Naive thymus-derived CD8-positive, alpha-beta T cell (primary cell): ENCODE measurements around the gene PREX1. TPM values are rescaled to one million over a fixed set of nuclear protein-coding genes. Genes with fewer than 3 reads are reported as not detected.

Experiments used
- ATAC-seq, 2 donors: fragments of 150-1000 bp; cut with Tn5 transposase in 1 of 2; sonication (Bioruptor Pico), chemical (Tn5 transposase) in 1 of 2; 1 replicate in 1 of 2; 2 replicates in 1 of 2; pipeline ENCODE4 v1.10.0; 2021; ENCODE audit warnings: mild to moderate bottlenecking in 2 of 2, moderate library complexity in 2 of 2
- POLR2A ChIA-PET: fragments of 350-600 bp; sonication (Branson Sonifier 250); formaldehyde crosslinking; loops from one replicate; lab custom pipeline; 2021; ENCODE audit warnings: antibody characterized with exemption; lab: Charles Lee
- DNase-seq, 10 donors: peaks; one replicate each; pipeline versions ENCODE4 v3.0.0 to v3.0.0-alpha.2; 2020 to 2022
- H3K27ac Mint-ChIP-seq, 10 donors: one replicate each; pipeline ENCODE4 v1.8.0; 2020 to 2022; ENCODE audit warnings: mild to moderate bottlenecking in 10 of 10, mixed read lengths in 10 of 10, moderate library complexity in 4 of 10, inconsistent platforms in 1 of 10
- H3K27me3 Mint-ChIP-seq, 5 donors: one replicate each; pipeline ENCODE4 v1.8.0; 2021 to 2022; ENCODE audit warnings: mixed read lengths in 5 of 5
- H3K36me3 Mint-ChIP-seq, 3 donors: one replicate each; pipeline ENCODE4 v1.8.0; 2020 to 2022; ENCODE audit warnings: mixed read lengths in 3 of 3, mild to moderate bottlenecking in 2 of 3, inconsistent platforms in 1 of 3
- H3K4me1 Mint-ChIP-seq, 4 donors: one replicate each; pipeline ENCODE4 v1.8.0; 2021 to 2022; ENCODE audit warnings: mixed read lengths in 4 of 4
- H3K4me3 Mint-ChIP-seq, 10 donors: one replicate each; pipeline ENCODE4 v1.8.0; 2020 to 2022; ENCODE audit warnings: mild to moderate bottlenecking in 10 of 10, mixed read lengths in 10 of 10, moderate library complexity in 6 of 10, inconsistent platforms in 1 of 10
- H3K9me3 Mint-ChIP-seq, 9 donors: one replicate each; pipeline ENCODE4 v1.8.0; 2020 to 2022; ENCODE audit warnings: mixed read lengths in 9 of 9, mild to moderate bottlenecking in 3 of 9, inconsistent platforms in 1 of 9, moderate library complexity in 1 of 9
- polyA plus RNA-seq, 3 donors: library from polyadenylated mRNA; unstranded; fragments of 300-500 nt; fragmentation: Illumina TruSeq; gene quantifications; one replicate each; pipeline ENCODE4 v1.2.3, GENCODE V29; 2021
- total RNA-seq, 8 experiments: library from RNA in 2 of 8; stranded (reverse) in 2 of 8; gene quantifications; one replicate each; pipeline ENCODE4 v1.2.3 and lab custom pipeline; 2021 to 2026

PREX1 gene
- total and polyA plus RNA-seq, 5 experiments from 2014 or later = 14.4 to 141 (median 38.5) TPM

- ATAC-seq (no peak), DNase-seq (peak in 1 of 10 donors; percentile 19)
- H3K27ac Mint-ChIP-seq = no peak overlapping the region
- peaks cover 0 to 5% (median 1%) of the 10 kb centered on the region in 4 donors for H3K4me1 Mint-ChIP-seq
- H3K36me3 Mint-ChIP-seq = no peaks in the 10 kb centered on the region
- POLR2A ChIA-PET = no interaction called here
- H3K4me3 Mint-ChIP-seq = no peak overlapping the region
- peaks cover 0 to 3% (median 1%) of the 10 kb centered on the region in 5 donors for H3K27me3 Mint-ChIP-seq
- H3K9me3 Mint-ChIP-seq = no peaks in the 10 kb centered on the region
Observed at GRCh38 chr20:48613926-48614325, 213.9 kb downstream of the PREX1 start.

- Mint-ChIP-seq H3K27ac (no peak overlapping the region), H3K9me3 (no peaks in the 10 kb centered on the region)
- POLR2A ChIA-PET = no interaction called here
Observed at GRCh38 chr20:48612335-48612734, 215.5 kb downstream of the PREX1 start.

GRCh38 chr20:48610996-48611395 lies 216.8 kb downstream of the PREX1 start:
- Mint-ChIP-seq H3K9me3 (no peaks in the 10 kb centered on the region), H3K36me3 (no peaks in the 10 kb centered on the region), H3K4me1 (peaks cover 0 to 5% (median 1%) of the 10 kb centered on the region in 4 donors), H3K27me3 (peaks cover 0 to 5% (median 3%) of the 10 kb centered on the region in 5 donors), H3K4me3 (no peak overlapping the region), H3K27ac (no peak overlapping the region)
- no peak for ATAC-seq
- no peak for DNase-seq
- POLR2A ChIA-PET = no interaction called here

More at GRCh38 chr20:48612335-48612734, 215.5 kb downstream of the PREX1 start:
- no peak for ATAC-seq
- DNase-seq = peak in 1 of 10 donors; percentile 9
- H3K36me3 Mint-ChIP-seq = no peaks in the 10 kb centered on the region
- no peak overlapping the region for H3K4me3 Mint-ChIP-seq
- peaks cover 0 to 5% (median 1%) of the 10 kb centered on the region in 4 donors for H3K4me1 Mint-ChIP-seq
- peaks cover 0 to 3% (median 3%) of the 10 kb centered on the region in 5 donors for H3K27me3 Mint-ChIP-seq

GRCh38 chr20:48609491-48609978 lies 218.3 kb downstream of the PREX1 start:
- H3K27me3 Mint-ChIP-seq = peaks cover 0 to 10% (median 6%) of the 10 kb centered on the region in 5 donors
- H3K27ac Mint-ChIP-seq = no peak overlapping the region
- H3K4me3 Mint-ChIP-seq = no peak overlapping the region
- ATAC-seq = no peak
- POLR2A ChIA-PET = no interaction called here
- peaks cover 0 to 5% (median 1%) of the 10 kb centered on the region in 4 donors for H3K4me1 Mint-ChIP-seq
- H3K9me3 Mint-ChIP-seq = no peaks in the 10 kb centered on the region
- no peaks in the 10 kb centered on the region for H3K36me3 Mint-ChIP-seq
- DNase-seq = no peak

- POLR2A ChIA-PET = no interaction called here
- Mint-ChIP-seq H3K4me1 (peaks cover 0 to 5% (median 1%) of the 10 kb centered on the region in 4 donors), H3K36me3 (no peaks in the 10 kb centered on the region), H3K9me3 (no peaks in the 10 kb centered on the region), H3K27me3 (peaks cover 0 to 10% (median 6%) of the 10 kb centered on the region in 5 donors), H3K27ac (no peak overlapping the region), H3K4me3 (no peak overlapping the region)
- ATAC-seq = no peak
- DNase-seq = no peak
Observed at GRCh38 chr20:48608756-48609155, 219.0 kb downstream of the PREX1 start.

- Mint-ChIP-seq H3K4me3 (no peak overlapping the region), H3K27ac (no peak overlapping the region), H3K27me3 (peaks cover 0 to 10% (median 6%) of the 10 kb centered on the region in 5 donors), H3K4me1 (peaks cover 0 to 5% (median 1%) of the 10 kb centered on the region in 4 donors), H3K36me3 (no peaks in the 10 kb centered on the region), H3K9me3 (no peaks in the 10 kb centered on the region)
- POLR2A ChIA-PET = no interaction called here
- peak in 1 of 10 donors; percentile 26 for DNase-seq
- ATAC-seq = no peak
Observed at GRCh38 chr20:48607544-48607865, 220.3 kb downstream of the PREX1 start.

GRCh38 chr20:48606841-48607543 lies 220.8 kb downstream of the PREX1 start:
- H3K27ac Mint-ChIP-seq = peak overlapping the region in 1 of 10 donors; percentile 26
- H3K4me3 Mint-ChIP-seq = no peak overlapping the region
- no peaks in the 10 kb centered on the region for H3K36me3 Mint-ChIP-seq
- ATAC-seq (no peak), DNase-seq (peak in 1 of 10 donors; percentile 16)
- H3K9me3 Mint-ChIP-seq = no peaks in the 10 kb centered on the region
- peaks cover 0 to 5% (median 1%) of the 10 kb centered on the region in 4 donors for H3K4me1 Mint-ChIP-seq
- peaks cover 0 to 10% (median 6%) of the 10 kb centered on the region in 5 donors for H3K27me3 Mint-ChIP-seq
- POLR2A ChIA-PET = no interaction called here

GRCh38 chr20:48606172-48606840 lies 221.5 kb downstream of the PREX1 start:
- no peaks in the 10 kb centered on the region for H3K36me3 Mint-ChIP-seq
- peaks cover 0 to 5% (median 1%) of the 10 kb centered on the region in 4 donors for H3K4me1 Mint-ChIP-seq
- DNase-seq (peak in 1 of 10 donors; percentile 4), ATAC-seq (no peak)
- H3K27ac Mint-ChIP-seq = peak overlapping the region in 1 of 10 donors; percentile 26
- H3K27me3 Mint-ChIP-seq = peaks cover 0 to 10% (median 6%) of the 10 kb centered on the region in 5 donors
- no peak overlapping the region for H3K4me3 Mint-ChIP-seq
- POLR2A ChIA-PET = no interaction called here
- no peaks in the 10 kb centered on the region for H3K9me3 Mint-ChIP-seq

GRCh38 chr20:48605364-48606171 lies 222.2 kb downstream of the PREX1 start:
- ATAC-seq = no peak
- H3K4me1 Mint-ChIP-seq = no peaks in the 10 kb centered on the region
- H3K4me3 Mint-ChIP-seq = no peak overlapping the region
- no peaks in the 10 kb centered on the region for H3K9me3 Mint-ChIP-seq
- no peak overlapping the region for H3K27ac Mint-ChIP-seq
- POLR2A ChIA-PET = no interaction called here
- H3K36me3 Mint-ChIP-seq = no peaks in the 10 kb centered on the region
- DNase-seq = peak in 1 of 10 donors; percentile 26
- H3K27me3 Mint-ChIP-seq = peaks cover 0 to 13% (median 6%) of the 10 kb centered on the region in 5 donors

GRCh38 chr20:48604936-48605335 lies 222.9 kb downstream of the PREX1 start:
- POLR2A ChIA-PET = no interaction called here
- DNase-seq = no peak
- H3K36me3 Mint-ChIP-seq = no peaks in the 10 kb centered on the region
- H3K4me3 Mint-ChIP-seq = no peak overlapping the region
- no peak overlapping the region for H3K27ac Mint-ChIP-seq
- no peaks in the 10 kb centered on the region for H3K9me3 Mint-ChIP-seq
- peaks cover 0 to 18% (median 4%) of the 10 kb centered on the region in 5 donors for H3K27me3 Mint-ChIP-seq
- no peak for ATAC-seq
- no peaks in the 10 kb centered on the region for H3K4me1 Mint-ChIP-seq

- Mint-ChIP-seq H3K36me3 (no peaks in the 10 kb centered on the region), H3K27me3 (peaks cover 0 to 18% (median 4%) of the 10 kb centered on the region in 5 donors), H3K9me3 (no peaks in the 10 kb centered on the region), H3K27ac (peak overlapping the region in 1 of 10 donors; percentile 26), H3K4me3 (no peak overlapping the region), H3K4me1 (peaks cover 0 to 1% (median 0%) of the 10 kb centered on the region in 4 donors)
- POLR2A ChIA-PET = no interaction called here
- ATAC-seq (no peak), DNase-seq (no peak)
Observed at GRCh38 chr20:48604426-48604825, 223.4 kb downstream of the PREX1 start.

GRCh38 chr20:48603819-48604405 lies 223.9 kb downstream of the PREX1 start:
- Mint-ChIP-seq H3K27ac (no peak overlapping the region), H3K4me3 (no peak overlapping the region), H3K27me3 (peaks cover 0 to 18% (median 5%) of the 10 kb centered on the region in 5 donors), H3K9me3 (no peaks in the 10 kb centered on the region), H3K4me1 (peaks cover 0 to 1% (median 0%) of the 10 kb centered on the region in 4 donors), H3K36me3 (no peaks in the 10 kb centered on the region)
- no peak for ATAC-seq
- POLR2A ChIA-PET = no interaction called here
- DNase-seq = no peak
